GM12878 (cell line): Measurements from ENCODE around the gene USP36. TPM values are rescaled to one million over a fixed set of nuclear protein-coding genes. Genes with fewer than 3 reads are reported as not detected.

Source experiments
- ATAC-seq: fragments of 200-7000 bp; cut with Tn5 transposase; 3 replicates; pipeline ENCODE4 v1.9.1; 2020; ENCODE audit warnings: mild to moderate bottlenecking, moderate library complexity
- BruUV-seq: library from RNA; stranded (reverse); fragments of 400-500 nt; replicated peaks from 2 replicates; lab custom pipeline; 2021; lab: Mats Ljungman, UMichigan
- CTCF ChIA-PET: fragments of 300-600 bp; sonication (Branson Sonifier 250); formaldehyde crosslinking; extraction: SDS; loops from one replicate; lab custom pipeline; 2021; ENCODE audit warnings: inconsistent platforms; lab: Yijun Ruan, JAX
- POLR2A ChIA-PET: fragments of 350-600 bp; formaldehyde crosslinking; extraction: SDS; loops from one replicate; lab custom pipeline; 2021; ENCODE audit warnings: inconsistent platforms; lab: Charles Lee
- RAD21 ChIA-PET: fragments of 300-600 bp; sonication (Branson Sonifier 250); formaldehyde crosslinking; loops from one replicate; lab custom pipeline; 2023; ENCODE audit warnings: antibody characterized with exemption; ENCODE audit not compliant: unreplicated experiment; lab: Charles Lee
- SMC1A ChIA-PET: fragments of 300-600 bp; sonication (Branson Sonifier 250); formaldehyde crosslinking; loops from one replicate; lab custom pipeline; 2023; ENCODE audit not compliant: unreplicated experiment, uncharacterized antibody; lab: Charles Lee
- DNase-seq: peaks from one replicate; pipeline ENCODE4 v3.0.0-alpha.2; 2011; ENCODE audit warnings: low read depth, low spot score
- FAIRE-seq: peaks from 3 replicates; lab custom pipeline; 2011; peaks lifted over from hg19 to GRCh38; lab: Jason Lieb, UNC
- H2AFZ ChIP-seq: 2 replicates; pipeline ENCODE4 v1.6.0; 2011; ENCODE audit warnings: low read depth, low read length, control low read depth; ENCODE audit not compliant: control insufficient read depth
- H3K27ac ChIP-seq: 2 replicates; pipeline ENCODE4 v1.5.1; 2011; ENCODE audit warnings: control low read depth; ENCODE audit not compliant: control insufficient read depth, insufficient read depth
- H3K27me3 ChIP-seq, 2 experiments: replicated peaks in 1 of 2; 2 replicates each; pipeline versions ENCODE4 v1.6.0 to v1.6.1; 2011; ENCODE audit warnings: low read length in 1 of 2; ENCODE audit not compliant: control insufficient read depth in 2 of 2, insufficient read depth in 2 of 2
- H3K36me3 ChIP-seq, 2 experiments: 2 replicates each; pipeline ENCODE4 v1.5.1; 2011; ENCODE audit warnings: low read length in 1 of 2; ENCODE audit not compliant: control insufficient read depth in 2 of 2, insufficient read depth in 2 of 2
- H3K4me1 ChIP-seq: 2 replicates; pipeline ENCODE4 v1.6.1; 2011; ENCODE audit warnings: mild to moderate bottlenecking, low read length, moderate library complexity, mixed read lengths; ENCODE audit not compliant: control insufficient read depth, insufficient read depth
- H3K4me2 ChIP-seq: 2 replicates; pipeline ENCODE4 v1.6.0; 2011; ENCODE audit warnings: control low read depth; ENCODE audit not compliant: control insufficient read depth, insufficient read depth
- H3K4me3 ChIP-seq: fragments of 200-600 bp; sonication (generic); 2 replicates; pipeline ENCODE4 v1.5.1; 2016
- H3K79me2 ChIP-seq: 2 replicates; pipeline ENCODE4 v1.6.0; 2011; ENCODE audit warnings: low read length; ENCODE audit not compliant: control insufficient read depth, insufficient read depth
- H3K9ac ChIP-seq: 2 replicates; pipeline ENCODE4 v1.8.0; 2011; ENCODE audit warnings: low read length, control low read depth, mixed read lengths; ENCODE audit not compliant: control insufficient read depth, insufficient read depth
- H3K9me3 ChIP-seq: replicated peaks from 3 replicates; pipeline ENCODE4 v1.5.1; 2011; ENCODE audit warnings: mild to moderate bottlenecking, low read length; ENCODE audit not compliant: control insufficient read depth, insufficient read depth
- H4K20me1 ChIP-seq: 2 replicates; pipeline ENCODE4 v1.6.0; 2011; ENCODE audit not compliant: control insufficient read depth, insufficient read depth
- E4F1 ChIP-seq: fragments of 450-650 bp; IDR thresholded peaks from 2 replicates; pipeline ENCODE4 v1.6.1; 2018; ENCODE audit warnings: borderline replicate concordance, mild to moderate bottlenecking; ENCODE audit not compliant: partially characterized antibody
- MEF2B ChIP-seq: fragments of 450-650 bp; IDR thresholded peaks from 2 replicates; pipeline ENCODE4 v1.6.1; 2018; ENCODE audit warnings: mild to moderate bottlenecking, moderate library complexity; ENCODE audit not compliant: partially characterized antibody, poor library complexity, severe bottlenecking
- POLR2A ChIP-seq: IDR thresholded peaks from 2 replicates; pipeline ENCODE4 v1.6.1; 2011; ENCODE audit warnings: low read depth, mild to moderate bottlenecking, low read length
- RB1 ChIP-seq: fragments of 450-650 bp; formaldehyde crosslinking; IDR thresholded peaks from 2 replicates; pipeline ENCODE4 v1.6.1; 2017; ENCODE audit warnings: mild to moderate bottlenecking, borderline replicate concordance
- SMAD5 ChIP-seq: IDR thresholded peaks from 2 replicates; pipeline ENCODE4 v1.6.1; 2016; ENCODE audit warnings: antibody characterized with exemption, low read depth
- SMC3 ChIP-seq: IDR thresholded peaks from 2 replicates; pipeline ENCODE4 v1.6.1; 2011; ENCODE audit warnings: low read length, improper control_type of control experiment, borderline replicate concordance
- ZNF622 ChIP-seq: fragments of 450-650 bp; IDR thresholded peaks from 2 replicates; pipeline ENCODE4 v1.6.1; 2017; ENCODE audit warnings: mild to moderate bottlenecking, inconsistent platforms
- WGBS: methylation state at CpG from one replicate; pipeline ENCODE4 v1.1.6; 2016; ENCODE audit warnings: low lambda C conversion rate; ENCODE audit not compliant: insufficient replicate concordance, insufficient coverage; ENCODE audit errors: missing lambda C conversion rate; 5-methylcytosine and 5-hydroxymethylcytosine counted together
- in situ Hi-C: fragments of 300-500 bp; cut with MboI; formaldehyde crosslinking; loops from 9 replicates; pipeline ENCODE4 v1.14.3; 2018; ENCODE audit warnings: mixed read lengths
- intact Hi-C: fragments of 100-400 bp; cut with micrococcal nuclease; formaldehyde crosslinking; loops from one replicate; pipeline ENCODE4 v1.14.2; 2022; ENCODE audit not compliant: unreplicated experiment
- polyA plus RNA-seq, 11 experiments: library from polyadenylated mRNA; depleted of rRNA in 4 of 11; unstranded in 6 of 11; stranded (reverse) in 5 of 11; fragments of >200 nt; fragmentation: Nextera tagmentation in 4 of 11; fragmentation: Illumina TruSeq in 1 of 11; extraction: Ambion mirVana in 4 of 11; extraction: Trizol in 1 of 11; gene quantifications; 1 replicate in 1 of 11; 2 replicates in 10 of 11; pipeline versions ENCODE4 v1.2.1 to v1.2.3, GENCODE V29; 2011 to 2016; ENCODE audit warnings: inconsistent platforms in 2 of 11, missing spikeins in 2 of 11, low read depth in 1 of 11
- total RNA-seq, 4 experiments: library from RNA; depleted of rRNA in 3 of 4; stranded (reverse); fragments of >200 nt in 3 of 4; fragmentation: Illumina TruSeq in 1 of 4; extraction: Trizol in 1 of 4; gene quantifications; 2 replicates each; pipeline versions ENCODE4 v1.2.1 to v1.2.3, GENCODE V29; 2013 to 2021

USP36 gene
- total and polyA plus RNA-seq, 10 of the 15 experiments (the other 5 are each of a cell fraction or from before 2014, with no cell fraction given), result 7.2 to 65.7 (median 33.6) TPM

DNA sequence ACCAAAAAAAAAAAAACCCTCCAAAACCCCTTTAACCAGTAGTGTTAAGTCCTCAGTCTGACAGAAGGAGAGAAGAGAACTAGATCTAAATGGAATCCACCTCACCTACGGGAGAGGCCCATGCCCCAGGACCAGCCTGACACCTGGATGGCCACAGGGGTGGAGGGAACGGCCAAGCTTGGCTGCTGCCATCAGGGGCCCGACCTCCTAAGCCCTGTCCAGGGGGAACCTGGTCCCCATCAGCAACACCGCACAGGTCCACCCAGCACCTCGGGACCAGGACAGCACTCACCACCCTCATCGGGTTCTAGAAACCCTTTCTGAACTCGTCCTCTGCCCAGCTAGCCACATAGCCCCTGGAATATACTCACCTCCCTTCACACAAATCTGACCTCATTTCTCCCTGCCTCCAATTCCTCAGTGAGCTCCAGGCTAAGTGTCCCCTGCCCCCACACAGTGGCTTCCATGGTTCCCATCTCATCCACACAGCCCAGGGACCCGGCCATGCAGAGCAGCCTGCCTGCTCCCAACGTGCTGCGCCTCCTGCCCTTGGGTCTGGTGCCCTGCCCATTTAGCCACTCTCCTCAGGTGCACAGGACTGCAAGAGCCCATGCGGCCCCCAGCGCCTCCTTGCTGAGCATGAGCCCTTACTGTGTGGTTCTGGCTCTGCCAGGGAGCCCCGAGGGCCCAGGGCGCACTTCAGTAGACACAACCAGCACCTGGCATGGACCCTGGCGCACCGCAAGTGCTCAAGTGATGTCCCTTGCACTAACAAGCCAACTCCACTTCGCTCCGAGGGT is 40.3 kb downstream of the USP36 start:
- ChIA-PET RAD21 (interaction anchor here (1.0 to 1.7 kb wide), 3 partner anchors 78 to 91 kb away, joined by 3 to 7 read pairs (median 4); no protein-coding TSS in a partner anchor), CTCF (interaction anchor here (0.9 to 2.3 kb wide), 5 partner anchors 10 to 303 kb away, joined by 3 to 14 read pairs (median 3); no protein-coding TSS in a partner anchor), SMC1A (interaction anchor here (0.7 to 1.9 kb wide), 5 partner anchors 18 to 303 kb away, joined by 3 to 7 read pairs (median 3); no protein-coding TSS in a partner anchor), POLR2A (interaction anchor here (1.0 to 1.1 kb wide), 2 partner anchors 11 to 19 kb away, joined by 3 to 7 read pairs; no protein-coding TSS in a partner anchor)
- DNase-seq, result no peak
- Histone ChIP-seq H3K36me3 (peaks cover 20 to 43% of the 10 kb centered on the region in 2 experiments), H3K79me2 (no peaks in the 10 kb centered on the region), H2AFZ (no peak overlapping the region), H3K27ac (no peak overlapping the region), H3K4me1 (no peaks in the 10 kb centered on the region), H4K20me1 (no peaks in the 10 kb centered on the region), H3K4me3 (no peak overlapping the region), H3K9ac (no peak overlapping the region), H3K27me3 (no peaks in the 10 kb centered on the region), H3K9me3 (no peaks in the 10 kb centered on the region), H3K4me2 (no peak overlapping the region)
- no TSS peak for BruUV-seq
- intact Hi-C loops (no loop called here), in situ Hi-C loops (no loop called here)
- TF ChIP-seq POLR2A (0 out of 2 replicates have a peak, but pooled peaks have one; percentile 33), ZNF622 (no peak)
- WGBS, result 85% methylated on average over 17 of the region's 18 CpGs
- no peak for FAIRE-seq
- ATAC-seq, result no peak; the same call in 2 of the 3 replicates

DNA sequence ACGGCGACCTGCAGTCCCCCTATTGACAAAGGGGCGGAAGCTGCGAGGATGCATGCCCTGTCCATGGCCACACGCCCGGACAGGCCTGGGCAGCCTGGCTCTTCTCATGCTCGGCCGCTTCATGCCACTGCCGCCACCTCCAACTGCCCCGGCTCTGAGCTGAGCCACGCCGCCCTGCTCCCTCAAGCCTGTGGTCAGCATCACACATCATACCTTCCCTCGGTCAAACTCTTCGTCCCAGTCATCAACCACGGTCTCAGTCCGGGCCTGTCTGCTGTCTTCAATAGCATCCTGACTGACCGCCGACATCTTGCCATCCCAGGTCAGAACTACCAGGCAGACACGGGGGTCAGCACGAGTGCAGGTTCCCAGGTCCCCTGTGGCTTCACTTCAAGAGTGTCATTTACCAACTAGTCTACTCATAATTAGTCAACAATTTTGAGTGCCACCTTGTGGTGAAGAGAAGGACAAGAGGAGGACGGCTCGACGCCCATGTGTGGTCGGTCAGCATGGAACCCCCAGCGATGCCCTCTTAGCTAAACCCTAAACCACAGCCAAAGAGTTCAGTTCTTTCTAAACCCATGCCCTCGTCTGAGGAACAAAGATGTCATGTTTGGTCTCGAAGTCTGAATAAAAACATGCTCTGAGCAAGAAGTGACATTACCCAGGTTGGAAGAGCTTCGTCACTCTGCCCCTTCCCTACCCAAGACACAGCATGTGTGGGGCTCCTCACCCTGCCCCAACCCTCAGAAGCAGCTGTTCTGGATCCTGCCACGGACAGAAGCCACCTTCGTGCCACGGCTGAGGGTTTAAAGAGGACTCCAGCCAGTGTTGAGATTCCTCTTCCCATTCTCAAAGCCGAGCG is 41.7 kb downstream of the USP36 start:
- Histone ChIP-seq H4K20me1 (no peaks in the 10 kb centered on the region), H3K27me3 (no peaks in the 10 kb centered on the region), H3K4me1 (no peaks in the 10 kb centered on the region), H3K4me2 (no peak overlapping the region), H3K9ac (no peak overlapping the region), H3K27ac (no peak overlapping the region), H3K36me3 (peaks cover 13 to 43% of the 10 kb centered on the region in 2 experiments), H2AFZ (no peak overlapping the region), H3K4me3 (no peak overlapping the region), H3K9me3 (no peaks in the 10 kb centered on the region), H3K79me2 (no peaks in the 10 kb centered on the region)
- ChIA-PET SMC1A (interaction anchor here (0.7 to 1.9 kb wide), 5 partner anchors 11 to 301 kb away, joined by 3 to 7 read pairs (median 4); no protein-coding TSS in a partner anchor), POLR2A (interaction anchor here (1.1 kb wide), 1 partner anchor 21 kb away, joined by 3 read pairs; no protein-coding TSS in a partner anchor), RAD21 (interaction anchor here (1.0 to 1.7 kb wide), 3 partner anchors 51 to 90 kb away, joined by 3 to 7 read pairs (median 4); no protein-coding TSS in a partner anchor), CTCF (interaction anchor here (0.6 to 3.1 kb wide), 7 partner anchors 11 to 301 kb away, joined by 3 to 16 read pairs (median 4); no protein-coding TSS in a partner anchor)
- no TSS peak for BruUV-seq
- 72% methylated on average over 30 of the region's 33 CpGs for WGBS
- in situ Hi-C loops, result no loop called here
- intact Hi-C loops, result loop anchor here (2.0 kb wide), 1 partner anchor 302 kb away; no protein-coding TSS in a partner anchor
- FAIRE-seq (peak; percentile 18), ATAC-seq (peak; percentile 83), DNase-seq (no peak)
- TF ChIP-seq SMC3 (peak; percentile 56; the same call in 1 of the 2 replicates), E4F1 (no peak), SMAD5 (no peak), MEF2B (no peak), RB1 (0 out of 2 replicates have a peak, but pooled peaks have one; percentile 25)
